IPS-NIHi7 (cell line): ENCODE results near the gene ADH6.
"Not testable (repeated sequence)": the region's sequence is repeated elsewhere in the genome, so short reads cannot be mapped to it uniquely, and the experiment has no call there.

ENCODE experiments used
- DNase-seq: peaks from one replicate; pipeline ENCODE4 v3.0.0; 2012; ENCODE audit warnings: mixed read lengths; ENCODE audit errors: extremely low spot score

The ADH6 gene

GRCh38 chr4:99190336-99190735, 28.7 kb downstream of the ADH6 start:
- DNase-seq: no peak

DNA sequence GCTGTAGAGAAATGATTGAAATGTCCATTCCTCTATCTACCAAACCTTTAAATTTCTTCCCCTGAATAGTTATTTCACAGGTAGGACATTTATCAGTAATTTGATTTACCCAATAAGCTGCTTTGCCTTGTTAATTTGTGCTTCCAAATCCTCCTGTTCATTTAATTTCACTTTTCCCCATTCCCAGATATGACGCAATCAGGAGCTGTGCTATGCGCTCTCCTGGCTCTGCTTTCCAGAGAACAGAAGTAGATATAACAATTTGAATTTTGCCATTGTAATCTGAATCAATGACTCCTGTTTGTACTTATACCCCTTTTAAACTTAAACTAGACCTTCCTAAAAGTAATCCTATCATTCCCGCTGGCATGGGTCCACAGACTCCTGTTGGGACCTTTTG, 29.1 kb downstream of the ADH6 start:
- not testable (repeated sequence) for DNase-seq

DNA sequence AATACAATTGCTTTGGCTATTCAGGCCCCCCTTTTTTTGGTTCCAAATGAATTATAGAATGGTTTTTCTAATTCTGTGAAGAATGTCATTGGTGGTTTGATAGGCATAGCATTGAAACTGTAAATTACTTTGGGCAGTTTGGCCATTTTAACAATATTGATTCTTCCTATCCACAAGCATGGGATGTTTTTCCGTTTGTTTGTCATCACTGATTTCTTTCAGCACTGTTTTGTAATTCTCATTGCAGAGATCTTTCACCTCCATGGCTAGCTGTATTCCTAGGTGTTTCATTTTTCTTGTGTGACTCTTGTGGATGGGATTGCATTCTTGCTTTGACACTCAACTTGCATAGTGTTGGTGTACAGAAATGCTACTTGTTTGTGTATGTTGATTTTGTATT, 33.0 kb downstream of the ADH6 start:
- no peak for DNase-seq

GRCh38 chr4:99185581-99185980, 33.5 kb downstream of the ADH6 start:
- DNase-seq: no peak

DNA sequence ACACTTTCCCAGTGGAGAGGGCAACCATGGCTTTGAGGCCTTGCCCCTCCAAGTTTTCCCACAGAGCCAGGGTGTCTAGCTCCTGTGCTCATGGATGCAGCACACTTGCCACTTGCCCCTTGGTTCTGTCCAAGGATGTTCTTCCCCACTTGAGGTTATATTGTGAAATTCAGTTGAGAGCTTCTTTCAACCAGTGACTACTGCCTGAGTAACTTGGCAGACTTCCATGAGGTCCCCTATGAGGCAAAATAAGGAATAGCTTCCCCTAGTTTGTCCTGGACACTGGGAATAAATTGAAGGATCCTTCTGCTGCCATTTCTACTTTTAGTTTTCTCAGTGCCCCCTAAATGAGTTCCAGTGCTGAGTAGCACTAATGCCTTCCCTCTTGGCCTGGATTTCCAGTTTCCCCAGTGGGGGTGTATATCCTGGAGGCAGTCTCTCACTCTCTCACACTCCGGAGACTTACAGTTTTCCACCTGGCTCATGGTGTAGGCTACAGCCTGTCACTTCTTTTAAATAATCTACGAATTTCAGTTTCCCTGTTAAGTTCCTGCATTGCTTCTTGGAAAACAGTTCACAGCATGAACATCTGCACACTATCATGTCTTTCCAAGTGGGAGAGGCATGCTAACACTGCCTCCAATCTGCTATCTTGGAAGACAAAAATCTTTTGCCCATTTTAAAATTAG, 38.5 kb downstream of the ADH6 start:
- DNase-seq: no peak

GRCh38 chr4:99179626-99180025, 39.4 kb downstream of the ADH6 start:
- no peak for DNase-seq

DNA sequence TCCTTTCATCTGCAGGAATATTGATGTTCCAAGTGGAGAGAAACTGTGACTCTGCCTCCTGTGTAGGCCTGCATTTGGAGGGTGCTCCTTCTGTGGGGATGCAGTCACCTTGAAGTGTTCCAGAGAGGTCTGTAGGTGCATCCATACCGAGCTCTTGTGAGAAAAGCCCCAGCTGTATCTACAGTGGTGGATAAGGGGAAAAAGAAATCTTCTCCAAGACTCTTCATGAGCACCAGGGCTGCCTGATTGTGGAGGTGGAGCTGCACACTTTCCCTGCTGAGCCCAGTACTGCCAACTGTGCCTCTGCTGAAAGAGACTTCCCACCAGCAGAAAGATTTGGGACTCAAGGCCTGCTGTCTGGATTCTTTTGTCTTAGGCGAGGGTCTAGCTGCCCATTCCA, 39.9 kb downstream of the ADH6 start:
- no peak for DNase-seq

GRCh38 chr4:99166544-99166943, 52.5 kb downstream of the ADH6 start:
- DNase-seq: no peak

GRCh38 chr4:99165978-99166377, 53.1 kb downstream of the ADH6 start:
- DNase-seq: no peak

DNA sequence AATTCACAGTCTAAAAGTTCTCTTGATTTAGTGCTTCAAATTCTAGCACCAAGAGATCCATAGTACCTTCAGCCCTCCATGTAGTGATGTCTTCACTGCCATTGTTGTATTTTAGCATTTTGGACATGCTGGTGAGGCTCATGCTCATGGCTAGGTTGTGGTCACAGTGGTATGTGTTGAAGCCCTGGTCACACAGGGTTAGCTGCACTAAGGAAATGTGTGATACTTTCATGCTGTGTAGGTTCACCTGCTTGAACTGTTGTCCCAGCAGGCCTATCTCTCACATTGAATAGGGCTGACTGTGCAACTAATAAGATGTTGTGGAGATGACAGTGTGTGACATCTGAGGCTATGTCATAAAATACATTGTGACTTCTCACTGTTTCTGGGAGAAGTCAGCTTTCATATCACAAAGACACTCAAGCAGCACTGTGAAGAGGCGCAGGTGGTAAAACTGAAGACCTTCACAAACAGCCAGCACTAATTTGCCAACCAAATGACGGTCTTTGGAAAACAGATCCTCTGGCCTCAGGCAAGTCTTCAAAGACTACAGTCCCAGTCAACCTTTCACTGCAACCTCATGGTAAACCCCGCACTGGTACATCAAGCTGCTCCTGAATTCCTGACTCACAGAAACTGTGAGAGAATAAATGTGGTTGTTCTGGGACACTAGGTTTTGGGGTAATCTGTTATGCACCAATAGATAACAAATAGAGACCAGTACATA, 57.5 kb downstream of the ADH6 start:
- no peak for DNase-seq

- no peak for DNase-seq
Observed at GRCh38 chr4:99159699-99160098, 59.3 kb downstream of the ADH6 start.

GRCh38 chr4:99157478-99157935, 61.5 kb downstream of the ADH6 start:
- no peak for DNase-seq

- no peak for DNase-seq
Observed at GRCh38 chr4:99156992-99157391, 62.1 kb downstream of the ADH6 start.

DNA sequence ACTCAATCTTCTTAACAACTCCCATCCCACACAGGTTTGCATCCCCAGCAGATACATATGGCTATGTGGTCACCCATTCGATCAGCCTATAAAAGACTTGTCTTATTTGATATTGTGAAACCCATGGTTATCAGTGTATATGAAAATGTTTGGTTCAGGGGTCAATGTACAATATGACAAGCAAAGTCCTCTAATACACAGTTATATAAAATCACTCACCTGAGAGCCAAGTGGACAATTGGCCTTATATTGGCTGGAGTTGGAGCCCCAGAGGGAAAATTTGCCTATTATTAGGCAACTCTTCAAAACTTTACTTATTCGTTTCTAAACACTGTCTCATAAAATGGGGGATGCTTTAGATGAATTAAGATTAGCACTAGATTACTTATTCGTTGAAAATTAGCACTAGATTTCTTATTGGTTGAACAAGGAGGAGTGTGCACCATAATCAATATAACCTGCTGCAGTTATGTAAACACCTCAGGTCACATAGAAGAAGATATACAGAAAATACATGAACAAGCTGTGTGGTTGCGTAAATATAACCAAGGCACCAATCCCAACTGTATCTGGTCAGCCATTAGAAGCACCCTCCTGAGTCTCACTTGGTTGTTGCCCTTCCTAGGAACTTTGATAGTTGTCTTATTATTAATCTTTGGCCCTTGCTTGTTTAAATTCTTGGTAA, 64.2 kb downstream of the ADH6 start:
- no peak for DNase-seq
